Activated CD4-positive, alpha-beta T cell treated with anti-CD3 and anti-CD28 coated beads, Interleukin-2, amount 10 ng/mL, durations not matched to agents 24 days and 14 days (primary cell): ENCODE results near the gene NEGR1. TPM values are rescaled to one million over a fixed set of nuclear protein-coding genes. Genes with fewer than 3 reads are reported as not detected.

Experiments used
- DNase-seq: peaks from one replicate; pipeline ENCODE4 v3.0.0; 2022
- H3K27ac Mint-ChIP-seq: one replicate; pipeline ENCODE4 v1.8.0; 2022; ENCODE audit warnings: mild to moderate bottlenecking, mixed read lengths
- H3K27me3 Mint-ChIP-seq: one replicate; pipeline ENCODE4 v1.8.0; 2022; ENCODE audit warnings: mixed read lengths
- H3K36me3 Mint-ChIP-seq: one replicate; pipeline ENCODE4 v1.8.0; 2022; ENCODE audit warnings: low read depth, mild to moderate bottlenecking, mixed read lengths
- H3K4me1 Mint-ChIP-seq: one replicate; pipeline ENCODE4 v1.8.0; 2021; ENCODE audit warnings: mixed read lengths
- H3K4me3 Mint-ChIP-seq: one replicate; pipeline ENCODE4 v1.8.0; 2022; ENCODE audit warnings: mild to moderate bottlenecking, moderate library complexity, mixed read lengths
- H3K9me3 Mint-ChIP-seq: one replicate; pipeline ENCODE4 v1.8.0; 2021; ENCODE audit warnings: mixed read lengths
- intact Hi-C: fragments of 100-400 bp; cut with micrococcal nuclease; formaldehyde crosslinking; loops from one replicate; pipeline ENCODE4 v1.15.1; 2023
- total RNA-seq: library from RNA; stranded (reverse); gene quantifications from 2 replicates; pipeline ENCODE4 v1.2.3, GENCODE V29; 2022

Gene NEGR1
- total RNA-seq, 1 donor from 2014 or later = not detected

- no peak overlapping the region for H3K4me3 Mint-ChIP-seq
- no peak for DNase-seq
- no peak overlapping the region for H3K27ac Mint-ChIP-seq
- no peaks in the 10 kb centered on the region for H3K4me1 Mint-ChIP-seq
- H3K36me3 Mint-ChIP-seq = no peaks in the 10 kb centered on the region
- intact Hi-C loops = no loop called here
- no peaks in the 10 kb centered on the region for H3K27me3 Mint-ChIP-seq
- no peaks in the 10 kb centered on the region for H3K9me3 Mint-ChIP-seq
Measured at GRCh38 chr1:71792264-71792663, 490.1 kb downstream of the NEGR1 start.

DNA sequence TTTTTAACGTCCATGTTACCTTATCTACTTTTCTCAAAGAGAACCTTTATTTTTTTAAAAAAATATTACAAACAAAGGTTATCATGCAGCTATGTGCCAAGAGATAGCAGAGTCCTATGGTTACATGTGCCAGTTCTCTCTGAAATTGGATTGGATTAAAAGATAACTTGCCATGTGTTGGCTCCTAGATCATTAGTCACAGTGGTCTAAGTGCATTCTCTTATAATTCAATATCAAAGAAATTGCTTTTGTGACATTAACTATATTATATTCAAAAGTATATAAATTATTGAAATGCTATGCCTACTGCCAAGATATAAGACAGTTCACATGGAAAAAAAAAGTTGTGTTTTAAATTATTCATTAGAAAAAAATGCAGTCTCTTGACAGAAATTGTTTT is 494.2 kb downstream of the NEGR1 start:
- Mint-ChIP-seq H3K27ac (no peak overlapping the region), H3K36me3 (no peaks in the 10 kb centered on the region), H3K27me3 (no peaks in the 10 kb centered on the region), H3K9me3 (no peaks in the 10 kb centered on the region), H3K4me3 (no peak overlapping the region), H3K4me1 (no peaks in the 10 kb centered on the region)
- no peak for DNase-seq
- intact Hi-C loops = no loop called here

GRCh38 chr1:71787699-71788098 is 494.6 kb downstream of the NEGR1 start:
- intact Hi-C loops = no loop called here
- no peak for DNase-seq
- Mint-ChIP-seq H3K4me1 (no peaks in the 10 kb centered on the region), H3K27me3 (no peaks in the 10 kb centered on the region), H3K4me3 (no peak overlapping the region), H3K9me3 (no peaks in the 10 kb centered on the region), H3K36me3 (no peaks in the 10 kb centered on the region), H3K27ac (no peak overlapping the region)

- Mint-ChIP-seq H3K27ac (no peak overlapping the region), H3K36me3 (no peaks in the 10 kb centered on the region), H3K9me3 (no peaks in the 10 kb centered on the region), H3K4me1 (no peaks in the 10 kb centered on the region), H3K27me3 (no peaks in the 10 kb centered on the region), H3K4me3 (no peak overlapping the region)
- no peak for DNase-seq
- intact Hi-C loops = no loop called here
Measured at GRCh38 chr1:71786218-71786617, 496.1 kb downstream of the NEGR1 start.

DNA sequence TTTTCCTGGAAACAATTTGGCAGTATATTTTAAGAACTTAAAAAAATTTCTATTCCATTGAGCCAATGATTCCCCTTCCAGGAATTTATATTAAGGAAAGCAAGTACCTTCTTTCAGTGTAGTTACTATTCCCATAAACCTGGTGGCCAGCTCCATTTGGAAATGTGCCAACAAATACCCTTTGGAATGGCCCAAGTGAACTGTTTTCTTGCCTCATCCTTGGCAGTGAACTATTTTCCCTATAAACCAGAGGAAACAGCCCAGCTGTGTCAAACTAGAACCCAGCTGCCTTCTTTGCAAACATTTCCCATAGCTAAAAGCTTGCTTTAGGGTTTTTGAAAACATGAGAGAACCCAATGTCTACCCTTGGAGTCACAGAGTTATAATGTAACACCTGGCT is 496.9 kb downstream of the NEGR1 start:
- no peak overlapping the region for H3K27ac Mint-ChIP-seq
- no peaks in the 10 kb centered on the region for H3K27me3 Mint-ChIP-seq
- H3K36me3 Mint-ChIP-seq = no peaks in the 10 kb centered on the region
- intact Hi-C loops = no loop called here
- no peak for DNase-seq
- H3K9me3 Mint-ChIP-seq = no peaks in the 10 kb centered on the region
- H3K4me3 Mint-ChIP-seq = no peak overlapping the region
- H3K4me1 Mint-ChIP-seq = peaks cover 1% of the 10 kb centered on the region

- H3K27me3 Mint-ChIP-seq = no peaks in the 10 kb centered on the region
- DNase-seq = no peak
- H3K4me1 Mint-ChIP-seq = peaks cover 2% of the 10 kb centered on the region
- no peaks in the 10 kb centered on the region for H3K9me3 Mint-ChIP-seq
- H3K27ac Mint-ChIP-seq = no peak overlapping the region
- no peaks in the 10 kb centered on the region for H3K36me3 Mint-ChIP-seq
- no peak overlapping the region for H3K4me3 Mint-ChIP-seq
- intact Hi-C loops = no loop called here
Measured at GRCh38 chr1:71785000-71785399, 497.3 kb downstream of the NEGR1 start.

- no peak for DNase-seq
- intact Hi-C loops = no loop called here
- Mint-ChIP-seq H3K27me3 (no peaks in the 10 kb centered on the region), H3K4me3 (no peak overlapping the region), H3K9me3 (no peaks in the 10 kb centered on the region), H3K27ac (no peak overlapping the region), H3K36me3 (no peaks in the 10 kb centered on the region), H3K4me1 (peaks cover 2% of the 10 kb centered on the region)
Measured at GRCh38 chr1:71784241-71784640, 498.1 kb downstream of the NEGR1 start.

DNA sequence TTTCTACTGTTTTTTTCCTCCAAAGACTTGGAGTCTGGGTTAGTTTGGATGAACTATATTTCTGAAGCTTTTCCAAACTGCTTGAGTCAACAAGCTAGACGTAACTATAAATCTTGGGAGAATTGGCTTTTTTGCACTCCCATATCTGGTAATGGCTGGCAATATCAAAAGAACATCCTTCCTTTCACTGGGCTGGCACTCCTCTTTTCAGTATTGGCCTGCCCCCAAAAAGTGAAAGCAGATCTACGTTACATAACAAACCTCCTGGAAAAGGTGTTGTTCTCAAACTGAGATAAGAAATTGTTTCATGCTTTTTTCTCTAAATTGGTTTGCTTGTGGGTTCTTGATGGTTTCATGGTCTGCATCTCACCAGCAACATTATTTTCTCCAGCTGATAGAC is 499.3 kb downstream of the NEGR1 start:
- H3K27me3 Mint-ChIP-seq = no peaks in the 10 kb centered on the region
- intact Hi-C loops = no loop called here
- H3K4me1 Mint-ChIP-seq = peaks cover 2% of the 10 kb centered on the region
- H3K4me3 Mint-ChIP-seq = no peak overlapping the region
- no peak overlapping the region for H3K27ac Mint-ChIP-seq
- no peaks in the 10 kb centered on the region for H3K9me3 Mint-ChIP-seq
- no peaks in the 10 kb centered on the region for H3K36me3 Mint-ChIP-seq
- no peak for DNase-seq

- H3K9me3 Mint-ChIP-seq = no peaks in the 10 kb centered on the region
- H3K27me3 Mint-ChIP-seq = no peaks in the 10 kb centered on the region
- H3K36me3 Mint-ChIP-seq = no peaks in the 10 kb centered on the region
- intact Hi-C loops = no loop called here
- no peak for DNase-seq
- no peak overlapping the region for H3K4me3 Mint-ChIP-seq
- H3K4me1 Mint-ChIP-seq = peaks cover 2% of the 10 kb centered on the region
- no peak overlapping the region for H3K27ac Mint-ChIP-seq
Measured at GRCh38 chr1:71781450-71781849, 500.9 kb downstream of the NEGR1 start.

DNA sequence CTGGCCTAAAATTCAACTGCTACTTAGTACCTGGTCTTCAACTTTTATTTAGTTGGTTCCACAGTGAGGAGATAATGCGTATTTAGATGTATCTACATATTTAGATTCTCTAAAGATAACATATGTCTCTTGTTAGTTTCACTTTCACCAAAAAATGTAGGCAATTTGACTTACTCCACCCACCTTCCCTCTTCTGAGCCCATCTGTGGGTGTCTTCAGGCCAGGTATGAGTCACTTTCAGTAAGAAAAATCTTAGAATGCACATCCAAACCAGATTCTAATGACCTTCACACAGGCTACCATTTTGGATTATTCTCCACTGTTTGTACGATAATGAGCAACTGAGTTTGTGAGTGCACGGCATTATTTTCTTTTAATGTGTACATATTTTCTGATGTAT is 501.7 kb downstream of the NEGR1 start:
- Mint-ChIP-seq H3K4me3 (no peak overlapping the region), H3K27ac (no peak overlapping the region), H3K27me3 (no peaks in the 10 kb centered on the region), H3K4me1 (peaks cover 2% of the 10 kb centered on the region), H3K36me3 (no peaks in the 10 kb centered on the region), H3K9me3 (no peaks in the 10 kb centered on the region)
- intact Hi-C loops = no loop called here
- DNase-seq = no peak

DNA sequence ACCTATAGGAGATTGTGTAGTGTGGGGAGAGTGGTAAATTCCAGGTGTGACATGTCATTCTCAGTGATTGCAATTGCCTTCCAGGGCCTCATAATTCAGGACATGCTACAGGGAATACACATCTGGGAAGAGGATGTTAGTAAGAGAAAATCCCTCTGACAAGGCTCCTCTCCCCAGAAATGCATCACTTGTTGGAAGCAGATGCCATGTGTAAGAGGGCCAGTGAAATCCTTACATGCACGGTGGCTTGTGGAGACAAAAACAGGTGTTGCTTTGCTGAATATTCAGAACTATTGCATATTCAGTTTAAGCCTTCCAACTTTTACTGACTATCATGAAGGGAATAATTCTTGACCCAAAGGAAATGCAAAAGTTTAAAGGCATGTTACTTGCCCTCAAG is 503.4 kb downstream of the NEGR1 start:
- H3K36me3 Mint-ChIP-seq = no peaks in the 10 kb centered on the region
- H3K4me1 Mint-ChIP-seq = peaks cover 2% of the 10 kb centered on the region
- no peak overlapping the region for H3K4me3 Mint-ChIP-seq
- intact Hi-C loops = no loop called here
- no peak overlapping the region for H3K27ac Mint-ChIP-seq
- no peak for DNase-seq
- no peaks in the 10 kb centered on the region for H3K9me3 Mint-ChIP-seq
- H3K27me3 Mint-ChIP-seq = no peaks in the 10 kb centered on the region

- Mint-ChIP-seq H3K4me3 (no peak overlapping the region), H3K4me1 (peaks cover 2% of the 10 kb centered on the region), H3K9me3 (no peaks in the 10 kb centered on the region), H3K27ac (no peak overlapping the region), H3K27me3 (no peaks in the 10 kb centered on the region), H3K36me3 (no peaks in the 10 kb centered on the region)
- intact Hi-C loops = no loop called here
- DNase-seq = no peak
Measured at GRCh38 chr1:71777094-71777493, 505.2 kb downstream of the NEGR1 start.

DNA sequence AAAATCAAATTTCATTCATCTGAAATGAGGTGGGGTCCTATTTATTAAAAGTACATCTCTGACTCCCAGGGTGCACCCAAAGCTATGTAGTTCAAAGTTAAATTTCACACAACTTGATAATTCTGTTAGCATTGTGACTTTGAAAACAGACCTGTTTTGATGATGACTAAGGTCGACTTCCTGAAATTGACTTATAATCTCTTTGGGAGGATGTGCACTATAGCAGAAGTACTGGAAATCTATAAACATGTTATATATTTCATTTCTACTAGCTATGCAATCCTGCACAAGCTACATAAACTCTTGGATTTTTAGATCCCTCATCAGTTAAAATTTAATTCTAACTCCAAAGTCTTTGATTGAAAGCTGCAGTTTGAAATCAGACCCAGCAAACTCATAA is 507.6 kb downstream of the NEGR1 start:
- H3K9me3 Mint-ChIP-seq = no peaks in the 10 kb centered on the region
- H3K4me1 Mint-ChIP-seq = no peaks in the 10 kb centered on the region
- intact Hi-C loops = no loop called here
- H3K27ac Mint-ChIP-seq = no peak overlapping the region
- no peak overlapping the region for H3K4me3 Mint-ChIP-seq
- DNase-seq = no peak
- no peaks in the 10 kb centered on the region for H3K27me3 Mint-ChIP-seq
- H3K36me3 Mint-ChIP-seq = no peaks in the 10 kb centered on the region

DNA sequence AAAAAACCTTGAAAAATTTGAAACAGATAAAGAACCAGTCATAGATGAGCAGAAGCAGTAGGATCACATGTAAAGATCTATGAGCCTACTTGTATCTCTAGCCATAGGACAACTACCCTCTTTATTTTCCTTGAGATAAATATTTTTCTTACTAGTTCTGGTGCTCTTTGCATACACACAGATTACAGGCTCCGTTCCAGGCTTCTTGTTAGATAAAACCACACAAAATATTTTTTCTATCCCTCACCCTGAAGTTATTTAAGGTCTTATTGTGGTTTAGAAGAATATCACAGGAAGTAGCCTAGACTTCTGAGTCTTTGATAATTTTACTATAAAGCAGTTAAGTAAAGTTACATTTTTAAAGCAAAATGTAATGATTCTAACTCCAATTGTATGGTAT is 512.2 kb downstream of the NEGR1 start:
- DNase-seq = no peak
- no peak overlapping the region for H3K4me3 Mint-ChIP-seq
- H3K9me3 Mint-ChIP-seq = no peaks in the 10 kb centered on the region
- intact Hi-C loops = no loop called here
- H3K27ac Mint-ChIP-seq = no peak overlapping the region
- no peaks in the 10 kb centered on the region for H3K27me3 Mint-ChIP-seq
- no peaks in the 10 kb centered on the region for H3K4me1 Mint-ChIP-seq
- H3K36me3 Mint-ChIP-seq = no peaks in the 10 kb centered on the region

DNA sequence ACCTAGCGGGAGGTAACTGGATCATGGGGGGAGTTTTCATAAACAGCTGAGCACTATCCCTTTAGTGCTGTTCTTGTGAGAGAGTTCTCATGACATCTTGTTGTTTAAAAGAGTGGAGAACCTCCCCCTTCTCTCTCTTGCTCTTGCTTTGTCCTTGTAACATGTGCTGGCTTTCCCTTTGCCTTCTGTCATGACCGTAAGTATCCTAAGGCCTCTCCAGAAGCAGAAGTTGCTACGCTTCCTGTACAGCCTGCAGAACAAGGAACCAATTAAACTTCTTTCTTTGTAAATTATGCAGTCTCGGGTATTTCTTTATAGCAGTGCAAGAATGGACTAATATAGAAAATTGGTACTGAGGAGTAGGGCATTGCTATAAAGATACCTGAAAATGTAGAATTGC is 515.6 kb downstream of the NEGR1 start:
- Mint-ChIP-seq H3K9me3 (no peaks in the 10 kb centered on the region), H3K27ac (no peak overlapping the region), H3K36me3 (no peaks in the 10 kb centered on the region), H3K27me3 (no peaks in the 10 kb centered on the region), H3K4me3 (no peak overlapping the region), H3K4me1 (no peaks in the 10 kb centered on the region)
- no peak for DNase-seq
- intact Hi-C loops = no loop called here
